ENCODE data around the gene AUTS2.

The AUTS2 gene

GRCh38 chr7:70836946-70837345 lies 1238.7 kb downstream of the AUTS2 start:
- DNase-seq, result no peak

GRCh38 chr7:70837589-70837988 lies 1239.3 kb downstream of the AUTS2 start:
- DNase-seq, result no peak

- DNase-seq, result no peak
Measured at GRCh38 chr7:70838292-70838907, 1240.1 kb downstream of the AUTS2 start.

Measured in NCI-H2029 (cell line).